ENCODE data around the gene APOBEC3B.

APOBEC3B gene

GRCh38 chr22:38964306-38964705 lies 17.8 kb upstream of the APOBEC3B start:
- peaks cover 2% of the 10 kb centered on the region for H3K4me1 ChIP-seq (ENCODE audit: control insufficient read depth, insufficient read depth, low read depth, low read length)
- no peak overlapping the region for H2BK12ac ChIP-seq (ENCODE audit: low read length in 2 of 2)
- no peaks in the 10 kb centered on the region for H3K9me3 ChIP-seq (ENCODE audit: control insufficient read depth, low read length)
- no peak overlapping the region for H3K27ac ChIP-seq (ENCODE audit: low read length, poor library complexity, severe bottlenecking)
- H2BK120ac ChIP-seq (ENCODE audit: low read depth, low read length) = no peak overlapping the region
- no peaks in the 10 kb centered on the region for H3K79me1 ChIP-seq (replicated peaks; ENCODE audit: low read length, poor library complexity, severe bottlenecking)
- H4K91ac ChIP-seq (ENCODE audit: low read length) = no peak overlapping the region
- H3K14ac ChIP-seq (ENCODE audit: low read length in 2 of 2) = no peak overlapping the region
- DNase-seq = no peak
- no peak overlapping the region for H4K8ac ChIP-seq (ENCODE audit: low read length)
- H2AK5ac ChIP-seq (ENCODE audit: low read length, severe bottlenecking) = no peak overlapping the region
- no peak overlapping the region for H3K4me3 ChIP-seq (ENCODE audit: insufficient read depth in 1 of 2, low read depth in 1 of 2, low read length in 2 of 2)
- peaks cover 56 to 63% of the 10 kb centered on the region in 2 experiments for H3K27me3 ChIP-seq (ENCODE audit: control insufficient read depth in 1 of 2, insufficient read depth in 1 of 2, low read length in 2 of 2)
- H3K23ac ChIP-seq (ENCODE audit: low read length in 2 of 2) = no peak overlapping the region
- no peak overlapping the region for H3K4me2 ChIP-seq (ENCODE audit: low read length, poor library complexity, severe bottlenecking)
- no peak overlapping the region for H3K9ac ChIP-seq (ENCODE audit: low read length)
- H3K4ac ChIP-seq (ENCODE audit: low read depth in 1 of 2, low read length in 2 of 2) = no peak overlapping the region
- no peak overlapping the region for H2BK5ac ChIP-seq (ENCODE audit: low read depth, low read length, poor library complexity, severe bottlenecking)
- H3K18ac ChIP-seq (ENCODE audit: low read depth in 1 of 2, low read length in 2 of 2) = no peak overlapping the region
- H2BK15ac ChIP-seq (ENCODE audit: low read depth, poor library complexity, severe bottlenecking) = no peak overlapping the region
- no peaks in the 10 kb centered on the region for H3K36me3 ChIP-seq (ENCODE audit: control insufficient read depth in 1 of 2, insufficient read depth in 2 of 2, low read depth in 1 of 2, low read length in 2 of 2)
- no peak overlapping the region for H2AFZ ChIP-seq (ENCODE audit: low read depth, low read length)
- 88% methylated on average over 7 of the region's 7 CpGs for WGBS

GRCh38 chr22:38964989-38965388 lies 17.2 kb upstream of the APOBEC3B start:
- Histone ChIP-seq H2BK5ac (ENCODE audit: low read depth, low read length, poor library complexity, severe bottlenecking) (no peak overlapping the region), H3K4ac (ENCODE audit: low read depth in 1 of 2, low read length in 2 of 2) (no peak overlapping the region), H2BK120ac (ENCODE audit: low read depth, low read length) (no peak overlapping the region), H3K9ac (ENCODE audit: low read length) (no peak overlapping the region), H3K4me3 (ENCODE audit: insufficient read depth in 1 of 2, low read depth in 1 of 2, low read length in 2 of 2) (no peak overlapping the region), H3K18ac (ENCODE audit: low read depth in 1 of 2, low read length in 2 of 2) (no peak overlapping the region), H3K14ac (ENCODE audit: low read length in 2 of 2) (no peak overlapping the region), H3K27me3 (ENCODE audit: control insufficient read depth in 1 of 2, insufficient read depth in 1 of 2, low read length in 2 of 2) (peaks cover 55 to 62% of the 10 kb centered on the region in 2 experiments), H3K79me1 (replicated peaks; ENCODE audit: low read length, poor library complexity, severe bottlenecking) (no peaks in the 10 kb centered on the region), H3K27ac (ENCODE audit: low read length, poor library complexity, severe bottlenecking) (no peak overlapping the region), H3K9me3 (ENCODE audit: control insufficient read depth, low read length) (no peaks in the 10 kb centered on the region), H2AK5ac (ENCODE audit: low read length, severe bottlenecking) (no peak overlapping the region), H2BK15ac (ENCODE audit: low read depth, poor library complexity, severe bottlenecking) (no peak overlapping the region), H3K36me3 (ENCODE audit: control insufficient read depth in 1 of 2, insufficient read depth in 2 of 2, low read depth in 1 of 2, low read length in 2 of 2) (no peaks in the 10 kb centered on the region), H3K4me2 (ENCODE audit: low read length, poor library complexity, severe bottlenecking) (no peak overlapping the region), H2AFZ (ENCODE audit: low read depth, low read length) (no peak overlapping the region), H3K4me1 (ENCODE audit: control insufficient read depth, insufficient read depth, low read depth, low read length) (peaks cover 2% of the 10 kb centered on the region), H4K91ac (ENCODE audit: low read length) (no peak overlapping the region), H3K23ac (ENCODE audit: low read length in 2 of 2) (no peak overlapping the region), H2BK12ac (ENCODE audit: low read length in 2 of 2) (no peak overlapping the region), H4K8ac (ENCODE audit: low read length) (no peak overlapping the region)
- no peak for DNase-seq
- 71% methylated on average over 4 of the region's 4 CpGs for WGBS

- Histone ChIP-seq H3K14ac (ENCODE audit: low read length in 2 of 2) (no peak overlapping the region), H2BK15ac (ENCODE audit: low read depth, poor library complexity, severe bottlenecking) (no peak overlapping the region), H3K4me3 (ENCODE audit: insufficient read depth in 1 of 2, low read depth in 1 of 2, low read length in 2 of 2) (no peak overlapping the region), H3K27me3 (ENCODE audit: control insufficient read depth in 1 of 2, insufficient read depth in 1 of 2, low read length in 2 of 2) (peaks cover 54 to 66% of the 10 kb centered on the region in 2 experiments), H2AK5ac (ENCODE audit: low read length, severe bottlenecking) (no peak overlapping the region), H3K4ac (ENCODE audit: low read depth in 1 of 2, low read length in 2 of 2) (no peak overlapping the region), H3K9ac (ENCODE audit: low read length) (no peak overlapping the region), H4K91ac (ENCODE audit: low read length) (no peak overlapping the region), H3K79me1 (replicated peaks; ENCODE audit: low read length, poor library complexity, severe bottlenecking) (no peaks in the 10 kb centered on the region), H3K4me2 (ENCODE audit: low read length, poor library complexity, severe bottlenecking) (no peak overlapping the region), H3K23ac (ENCODE audit: low read length in 2 of 2) (no peak overlapping the region), H3K18ac (ENCODE audit: low read depth in 1 of 2, low read length in 2 of 2) (no peak overlapping the region), H2AFZ (ENCODE audit: low read depth, low read length) (no peak overlapping the region), H3K9me3 (ENCODE audit: control insufficient read depth, low read length) (no peaks in the 10 kb centered on the region), H3K4me1 (ENCODE audit: control insufficient read depth, insufficient read depth, low read depth, low read length) (peaks cover 2% of the 10 kb centered on the region), H2BK12ac (ENCODE audit: low read length in 2 of 2) (no peak overlapping the region), H2BK5ac (ENCODE audit: low read depth, low read length, poor library complexity, severe bottlenecking) (no peak overlapping the region), H4K8ac (ENCODE audit: low read length) (no peak overlapping the region), H2BK120ac (ENCODE audit: low read depth, low read length) (no peak overlapping the region), H3K27ac (ENCODE audit: low read length, poor library complexity, severe bottlenecking) (no peak overlapping the region), H3K36me3 (ENCODE audit: control insufficient read depth in 1 of 2, insufficient read depth in 2 of 2, low read depth in 1 of 2, low read length in 2 of 2) (no peaks in the 10 kb centered on the region)
- WGBS = 76% methylated on average over 14 of the region's 14 CpGs
- no peak for DNase-seq
These were observed 16.4 kb upstream of the APOBEC3B start for GRCh38 chr22:38965614-38966379.

GRCh38 chr22:38966380-38966702 lies 15.8 kb upstream of the APOBEC3B start:
- H3K4ac ChIP-seq (ENCODE audit: low read depth in 1 of 2, low read length in 2 of 2) = no peak overlapping the region
- 74% methylated on average over 4 of the region's 5 CpGs for WGBS
- H2BK12ac ChIP-seq (ENCODE audit: low read length in 2 of 2) = no peak overlapping the region
- no peak overlapping the region for H3K4me2 ChIP-seq (ENCODE audit: low read length, poor library complexity, severe bottlenecking)
- H3K23ac ChIP-seq (ENCODE audit: low read length in 2 of 2) = no peak overlapping the region
- H4K91ac ChIP-seq (ENCODE audit: low read length) = peak overlapping the region; percentile 68
- no peak overlapping the region for H2BK120ac ChIP-seq (ENCODE audit: low read depth, low read length)
- peaks cover 2% of the 10 kb centered on the region for H3K4me1 ChIP-seq (ENCODE audit: control insufficient read depth, insufficient read depth, low read depth, low read length)
- peaks cover 58 to 72% of the 10 kb centered on the region in 2 experiments for H3K27me3 ChIP-seq (ENCODE audit: control insufficient read depth in 1 of 2, insufficient read depth in 1 of 2, low read length in 2 of 2)
- no peaks in the 10 kb centered on the region for H3K36me3 ChIP-seq (ENCODE audit: control insufficient read depth in 1 of 2, insufficient read depth in 2 of 2, low read depth in 1 of 2, low read length in 2 of 2)
- H3K9ac ChIP-seq (ENCODE audit: low read length) = no peak overlapping the region
- no peaks in the 10 kb centered on the region for H3K79me1 ChIP-seq (replicated peaks; ENCODE audit: low read length, poor library complexity, severe bottlenecking)
- H2AFZ ChIP-seq (ENCODE audit: low read depth, low read length) = no peak overlapping the region
- H4K8ac ChIP-seq (ENCODE audit: low read length) = no peak overlapping the region
- H2BK15ac ChIP-seq (ENCODE audit: low read depth, poor library complexity, severe bottlenecking) = no peak overlapping the region
- H3K9me3 ChIP-seq (ENCODE audit: control insufficient read depth, low read length) = no peaks in the 10 kb centered on the region
- no peak overlapping the region for H2AK5ac ChIP-seq (ENCODE audit: low read length, severe bottlenecking)
- H3K27ac ChIP-seq (ENCODE audit: low read length, poor library complexity, severe bottlenecking) = no peak overlapping the region
- no peak overlapping the region for H3K18ac ChIP-seq (ENCODE audit: low read depth in 1 of 2, low read length in 2 of 2)
- H3K14ac ChIP-seq (ENCODE audit: low read length in 2 of 2) = no peak overlapping the region
- H2BK5ac ChIP-seq (ENCODE audit: low read depth, low read length, poor library complexity, severe bottlenecking) = no peak overlapping the region
- no peak for DNase-seq
- no peak overlapping the region for H3K4me3 ChIP-seq (ENCODE audit: insufficient read depth in 1 of 2, low read depth in 1 of 2, low read length in 2 of 2)
